Effector CD8-positive, alpha-beta T cell (primary cell): Measurements from ENCODE around the gene TXNRD1.
"Not testable (repeated sequence)": the region's sequence is repeated elsewhere in the genome, so short reads cannot be mapped to it uniquely, and the experiment has no call there.

Experiments used
- DNase-seq: peaks from one replicate; lab custom pipeline; 2025; lab: John Stamatoyannopoulos, UW

The TXNRD1 gene

GRCh38 chr12:104372061-104372720 lies 156.6 kb downstream of the TXNRD1 start:
- no peak for DNase-seq

GRCh38 chr12:104372721-104373335 lies 157.2 kb downstream of the TXNRD1 start:
- no peak for DNase-seq

GRCh38 chr12:104374071-104374470 lies 158.5 kb downstream of the TXNRD1 start:
- no peak for DNase-seq

GRCh38 chr12:104374806-104375205 lies 159.2 kb downstream of the TXNRD1 start:
- no peak for DNase-seq

GRCh38 chr12:104375775-104376174 lies 160.2 kb downstream of the TXNRD1 start:
- no peak for DNase-seq

GRCh38 chr12:104376650-104377513 lies 161.3 kb downstream of the TXNRD1 start:
- DNase-seq: no peak

- no peak for DNase-seq
These were observed 161.9 kb downstream of the TXNRD1 start for GRCh38 chr12:104377514-104377812.

- DNase-seq: no peak
These were observed 162.8 kb downstream of the TXNRD1 start for GRCh38 chr12:104378427-104378826.

GRCh38 chr12:104381341-104381730 lies 165.8 kb downstream of the TXNRD1 start:
- no peak for DNase-seq

- peak; percentile 67 for DNase-seq
These were observed 166.3 kb downstream of the TXNRD1 start for GRCh38 chr12:104381731-104382480.

GRCh38 chr12:104384141-104384880 lies 168.7 kb downstream of the TXNRD1 start:
- no peak for DNase-seq

- DNase-seq: no peak
These were observed 169.9 kb downstream of the TXNRD1 start for GRCh38 chr12:104385510-104385909.

GRCh38 chr12:104386461-104386860 lies 170.9 kb downstream of the TXNRD1 start:
- DNase-seq: no peak

- DNase-seq: no peak
These were observed 171.6 kb downstream of the TXNRD1 start for GRCh38 chr12:104387190-104387589.

- DNase-seq: not testable (repeated sequence)
These were observed 178.5 kb downstream of the TXNRD1 start for GRCh38 chr12:104394086-104394485.
